HG03342 (cell line): ENCODE results near the gene MMEL1.
"Not testable (repeated sequence)": the region's sequence is repeated elsewhere in the genome, so short reads cannot be mapped to it uniquely, and the experiment has no call there.

Experiments used
- ATAC-seq: cut with Tn5 transposase; IDR thresholded peaks from one replicate; pipeline ENCODE4 v1.9.1; 2021; ENCODE audit warnings: mild to moderate bottlenecking, moderate library complexity; ENCODE audit not compliant: unreplicated experiment

The MMEL1 gene, protein sequence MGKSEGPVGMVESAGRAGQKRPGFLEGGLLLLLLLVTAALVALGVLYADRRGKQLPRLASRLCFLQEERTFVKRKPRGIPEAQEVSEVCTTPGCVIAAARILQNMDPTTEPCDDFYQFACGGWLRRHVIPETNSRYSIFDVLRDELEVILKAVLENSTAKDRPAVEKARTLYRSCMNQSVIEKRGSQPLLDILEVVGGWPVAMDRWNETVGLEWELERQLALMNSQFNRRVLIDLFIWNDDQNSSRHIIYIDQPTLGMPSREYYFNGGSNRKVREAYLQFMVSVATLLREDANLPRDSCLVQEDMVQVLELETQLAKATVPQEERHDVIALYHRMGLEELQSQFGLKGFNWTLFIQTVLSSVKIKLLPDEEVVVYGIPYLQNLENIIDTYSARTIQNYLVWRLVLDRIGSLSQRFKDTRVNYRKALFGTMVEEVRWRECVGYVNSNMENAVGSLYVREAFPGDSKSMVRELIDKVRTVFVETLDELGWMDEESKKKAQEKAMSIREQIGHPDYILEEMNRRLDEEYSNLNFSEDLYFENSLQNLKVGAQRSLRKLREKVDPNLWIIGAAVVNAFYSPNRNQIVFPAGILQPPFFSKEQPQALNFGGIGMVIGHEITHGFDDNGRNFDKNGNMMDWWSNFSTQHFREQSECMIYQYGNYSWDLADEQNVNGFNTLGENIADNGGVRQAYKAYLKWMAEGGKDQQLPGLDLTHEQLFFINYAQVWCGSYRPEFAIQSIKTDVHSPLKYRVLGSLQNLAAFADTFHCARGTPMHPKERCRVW

DNA sequence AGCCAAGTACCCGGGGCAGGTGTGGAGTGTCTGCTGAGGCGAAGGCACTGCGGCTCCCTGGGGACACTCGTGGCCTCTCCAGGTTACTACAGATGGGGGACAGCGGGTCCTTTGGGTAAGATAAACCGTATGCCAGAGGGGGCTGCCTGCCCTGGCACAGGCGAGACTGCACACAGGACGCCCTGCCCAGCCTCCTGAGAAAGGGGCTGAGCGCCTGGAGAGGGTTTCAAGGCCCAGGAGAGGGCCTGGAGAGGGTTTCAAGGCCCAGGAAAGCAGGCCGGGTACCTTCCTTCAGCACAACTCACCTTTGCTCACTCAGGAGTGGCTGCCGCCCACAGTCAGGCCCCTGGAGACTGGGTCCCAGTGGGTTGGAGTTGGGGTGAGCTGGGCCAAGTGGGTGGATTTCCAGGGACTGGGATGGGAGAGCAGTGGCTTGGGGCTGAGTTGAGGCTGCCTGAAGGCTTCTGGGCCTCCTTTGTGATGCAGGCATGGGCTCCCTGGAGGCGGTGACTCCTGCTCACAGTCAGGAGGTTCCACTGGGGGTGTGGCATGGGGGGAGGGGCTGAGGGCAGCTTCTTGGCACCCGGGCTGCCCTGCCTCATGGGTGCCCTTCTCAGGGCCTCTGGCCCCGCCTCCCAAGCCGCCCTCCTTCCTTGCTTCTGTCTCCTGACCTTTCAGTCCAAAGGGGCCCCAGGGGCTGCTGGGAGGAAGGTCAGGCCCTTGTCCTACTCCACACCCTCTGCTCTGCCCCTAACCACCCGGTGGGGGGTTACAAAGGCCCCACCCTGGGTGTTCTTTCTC is at the start of gene MMEL1:
Gene MMEL1, minus strand, starts transcription at position 456 of the 801 bp plus-strand sequence. CDS start 3,532 bp downstream, outside the sequence.
- no peak for ATAC-seq

DNA sequence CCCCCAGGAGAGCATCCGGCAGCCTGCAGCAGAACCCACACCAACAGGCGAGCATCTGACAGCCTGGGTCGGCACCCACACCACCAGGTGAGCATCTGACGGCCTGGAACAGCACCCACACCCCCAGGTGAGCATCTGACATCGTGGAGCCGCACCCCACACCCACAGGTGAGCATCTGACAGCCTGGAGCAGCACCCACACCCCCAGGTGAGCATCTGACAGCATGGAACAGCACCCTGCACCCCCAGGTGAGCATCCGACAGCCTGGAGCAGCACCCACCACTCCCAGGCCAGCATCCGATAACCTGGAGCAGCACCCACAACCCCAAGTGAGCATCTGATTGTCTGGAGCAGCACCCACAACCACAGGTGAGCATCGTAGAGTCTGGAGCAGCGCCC is 43.9 kb upstream of the MMEL1 start:
- ATAC-seq = not testable (repeated sequence)

DNA sequence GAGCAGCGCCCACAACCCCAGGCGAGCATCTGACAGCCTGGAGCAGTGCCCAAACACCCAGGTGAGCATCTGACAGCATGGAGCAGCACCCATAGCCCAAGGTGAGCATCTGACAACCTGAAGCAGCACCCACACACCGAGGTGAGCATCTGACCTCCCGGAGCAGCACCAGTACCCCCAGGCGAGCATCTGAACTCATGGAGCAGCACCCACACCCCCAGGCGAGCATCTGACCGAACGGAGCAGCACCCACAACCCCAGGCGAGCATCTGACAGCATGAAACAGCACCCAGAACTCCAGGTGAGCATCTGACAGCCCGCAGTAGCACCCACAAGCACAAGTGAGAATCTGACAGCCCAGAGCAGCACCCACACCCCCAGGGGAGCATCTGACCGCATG is 38.8 kb upstream of the MMEL1 start:
- ATAC-seq = not testable (repeated sequence)

DNA sequence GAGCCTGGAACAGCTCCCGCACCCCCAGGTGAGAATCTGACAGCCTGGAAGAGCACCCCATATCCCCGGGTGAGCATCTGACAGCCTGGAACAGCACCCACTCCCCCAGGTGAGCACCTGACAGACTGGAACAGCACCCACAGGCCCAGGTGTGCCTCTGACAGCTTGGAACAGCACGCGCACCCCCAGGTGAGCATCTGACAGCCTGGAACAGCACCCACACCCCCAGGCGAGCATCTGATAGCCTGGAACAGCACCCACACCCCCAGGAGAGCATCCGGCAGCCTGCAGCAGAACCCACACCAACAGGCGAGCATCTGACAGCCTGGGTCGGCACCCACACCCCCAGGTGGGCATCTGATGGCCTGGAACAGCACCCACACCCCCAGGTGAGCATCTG is 27.0 kb upstream of the MMEL1 start:
- ATAC-seq = not testable (repeated sequence)

DNA sequence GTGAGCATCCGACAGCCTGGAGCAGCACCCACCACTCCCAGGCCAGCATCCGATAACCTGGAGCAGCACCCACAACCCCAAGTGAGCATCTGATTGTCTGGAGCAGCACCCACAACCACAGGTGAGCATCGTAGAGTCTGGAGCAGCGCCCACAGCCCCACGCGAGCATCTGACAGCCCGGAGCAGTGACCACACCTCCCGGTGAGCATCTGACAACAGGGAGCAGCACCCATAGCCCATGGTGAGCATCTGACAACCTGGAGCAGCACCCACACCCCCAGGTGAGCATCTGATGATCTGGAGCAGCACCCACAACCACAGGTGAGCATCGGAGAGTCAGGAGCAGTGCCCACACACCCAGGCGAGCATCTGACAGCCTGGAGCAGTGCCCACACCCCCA is 25.1 kb upstream of the MMEL1 start:
- not testable (repeated sequence) for ATAC-seq

DNA sequence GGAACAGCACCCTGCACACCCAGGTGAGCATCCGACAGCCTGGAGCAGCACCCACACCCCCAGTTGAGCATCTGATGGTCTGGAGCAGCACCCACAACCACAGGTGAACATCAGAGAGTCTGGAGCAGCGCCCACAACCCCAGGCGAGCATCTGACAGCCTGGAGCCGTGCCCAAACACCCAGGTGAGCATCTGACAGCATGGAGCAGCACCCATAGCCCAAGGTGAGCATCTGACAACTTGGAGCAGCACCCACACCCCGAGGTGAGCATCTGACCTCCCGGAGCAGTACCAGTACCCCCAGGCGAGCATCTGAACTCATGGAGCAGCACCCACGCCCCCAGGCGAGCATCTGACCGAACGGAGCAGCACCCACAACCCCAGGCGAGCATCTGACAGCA is 24.3 kb upstream of the MMEL1 start:
- not testable (repeated sequence) for ATAC-seq

DNA sequence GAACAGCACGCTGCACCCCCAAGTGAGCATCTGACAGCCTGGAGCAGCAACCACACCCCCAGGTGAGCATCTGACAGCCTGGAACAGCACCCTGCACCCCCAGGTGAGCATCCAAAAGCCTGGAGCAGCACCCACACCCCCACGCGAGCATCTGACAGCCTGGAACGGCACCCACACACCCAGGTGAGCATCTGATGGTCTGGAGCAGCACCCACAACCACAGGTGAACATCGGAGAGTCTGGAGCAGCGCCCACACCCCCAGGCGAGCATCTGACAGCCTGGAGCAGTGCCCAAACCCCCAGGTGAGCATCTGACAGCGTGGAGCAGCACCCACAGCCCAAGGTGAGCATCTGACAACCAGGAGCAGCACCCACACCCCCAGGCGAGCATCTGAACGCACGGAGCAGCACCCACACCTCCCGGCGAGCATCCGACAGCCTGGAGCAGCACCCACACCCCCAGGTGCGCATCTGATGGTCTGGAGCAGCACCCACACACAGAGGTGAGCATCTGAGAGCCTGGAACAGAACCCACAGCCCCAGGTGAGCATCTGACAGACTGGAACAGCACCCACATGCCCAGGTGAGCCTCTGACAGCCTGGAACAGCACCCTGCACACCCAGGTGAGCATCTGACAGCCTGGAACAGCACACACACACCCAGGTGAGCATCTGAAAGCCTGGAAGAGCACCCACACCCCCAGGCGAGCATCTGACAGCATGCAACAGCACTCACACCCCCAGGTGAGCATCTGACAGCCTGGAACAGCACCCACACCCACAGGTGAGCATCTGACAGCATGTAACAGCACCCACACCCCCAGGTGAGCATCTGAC is 23.0 kb upstream of the MMEL1 start:
- not testable (repeated sequence) for ATAC-seq

DNA sequence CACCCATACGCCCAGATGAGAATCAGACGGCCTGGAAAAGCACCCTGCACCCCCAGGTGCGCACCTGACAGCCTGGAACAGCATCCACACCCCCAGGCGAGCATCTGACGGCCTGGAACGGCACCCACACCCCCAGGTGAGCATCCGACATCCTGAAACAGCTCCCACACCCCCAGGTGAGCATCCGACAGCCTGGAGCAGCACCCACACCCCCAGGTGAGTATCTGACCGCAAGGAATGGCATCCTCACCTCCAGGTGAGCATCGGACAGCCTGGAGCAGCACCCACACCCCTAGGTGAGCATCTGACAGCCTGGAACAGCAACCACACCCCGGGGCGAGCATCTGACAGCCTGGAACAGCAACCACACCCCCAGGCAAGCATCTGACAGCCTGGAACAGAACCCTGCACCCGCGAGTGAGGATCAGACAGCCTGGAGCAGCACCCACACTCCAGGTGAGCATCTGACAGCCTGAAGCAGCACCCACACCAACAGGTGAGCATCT is 21.7 kb upstream of the MMEL1 start:
- ATAC-seq = not testable (repeated sequence)

DNA sequence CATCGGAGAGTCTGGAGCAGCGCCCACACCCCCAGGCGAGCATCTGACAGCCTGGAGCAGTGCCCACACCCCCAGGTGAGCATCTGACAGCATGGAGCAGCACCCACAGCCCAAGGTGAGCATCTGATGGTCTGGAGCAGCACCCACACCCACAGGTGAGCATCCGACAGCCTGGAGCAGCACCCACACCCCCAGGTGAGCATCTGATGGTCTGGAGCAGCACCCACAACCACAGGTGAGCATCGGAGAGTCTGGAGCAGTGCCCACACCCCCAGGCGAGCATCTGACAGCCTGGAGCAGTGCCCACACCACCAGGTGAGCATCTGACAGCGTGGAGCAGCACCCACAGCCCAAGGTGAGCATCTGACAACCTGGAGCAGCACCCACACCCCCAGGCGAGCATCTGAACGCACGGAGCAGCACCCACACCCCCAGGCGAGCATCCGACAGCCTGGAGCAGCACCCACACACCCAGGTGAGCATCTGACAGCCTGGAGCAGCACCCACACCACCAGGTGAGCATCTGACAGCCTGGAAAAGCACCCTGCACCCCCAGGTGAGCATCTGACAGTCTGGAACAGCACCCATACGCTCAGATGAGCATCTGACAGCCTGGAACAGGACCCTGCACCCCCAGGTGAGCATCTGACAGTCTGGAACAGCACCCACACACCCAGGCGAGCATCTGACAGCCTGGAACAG is 21.1 kb upstream of the MMEL1 start:
- ATAC-seq = not testable (repeated sequence)

DNA sequence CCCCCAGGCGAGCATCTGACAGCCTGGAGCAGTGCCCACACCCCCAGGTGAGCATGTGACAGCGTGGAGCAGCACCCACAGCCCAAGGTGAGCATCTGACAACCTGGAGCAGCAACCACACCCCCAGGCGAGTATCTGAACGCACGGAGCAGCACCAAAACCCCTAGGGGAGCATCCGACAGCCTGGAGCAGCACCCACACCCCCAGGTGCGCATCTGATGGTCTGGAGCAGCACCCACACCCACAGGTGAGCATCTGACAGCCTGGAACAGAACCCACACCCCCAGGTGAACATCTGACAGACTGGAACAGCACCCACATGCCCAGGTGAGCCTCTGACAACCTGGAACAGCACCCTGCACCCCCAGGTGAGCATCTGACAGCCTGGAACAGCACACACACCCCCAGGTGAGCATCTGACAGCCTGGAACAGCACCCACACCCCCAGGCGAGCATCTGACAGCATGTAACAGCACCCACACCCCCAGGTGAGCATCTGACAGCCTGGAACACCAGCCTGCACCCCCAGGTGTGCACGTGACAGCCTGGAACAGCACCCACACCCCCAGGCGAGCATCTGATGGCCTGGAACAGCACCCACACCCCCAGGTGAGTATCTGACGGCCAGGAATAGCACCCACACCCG is 20.2 kb upstream of the MMEL1 start:
- not testable (repeated sequence) for ATAC-seq

DNA sequence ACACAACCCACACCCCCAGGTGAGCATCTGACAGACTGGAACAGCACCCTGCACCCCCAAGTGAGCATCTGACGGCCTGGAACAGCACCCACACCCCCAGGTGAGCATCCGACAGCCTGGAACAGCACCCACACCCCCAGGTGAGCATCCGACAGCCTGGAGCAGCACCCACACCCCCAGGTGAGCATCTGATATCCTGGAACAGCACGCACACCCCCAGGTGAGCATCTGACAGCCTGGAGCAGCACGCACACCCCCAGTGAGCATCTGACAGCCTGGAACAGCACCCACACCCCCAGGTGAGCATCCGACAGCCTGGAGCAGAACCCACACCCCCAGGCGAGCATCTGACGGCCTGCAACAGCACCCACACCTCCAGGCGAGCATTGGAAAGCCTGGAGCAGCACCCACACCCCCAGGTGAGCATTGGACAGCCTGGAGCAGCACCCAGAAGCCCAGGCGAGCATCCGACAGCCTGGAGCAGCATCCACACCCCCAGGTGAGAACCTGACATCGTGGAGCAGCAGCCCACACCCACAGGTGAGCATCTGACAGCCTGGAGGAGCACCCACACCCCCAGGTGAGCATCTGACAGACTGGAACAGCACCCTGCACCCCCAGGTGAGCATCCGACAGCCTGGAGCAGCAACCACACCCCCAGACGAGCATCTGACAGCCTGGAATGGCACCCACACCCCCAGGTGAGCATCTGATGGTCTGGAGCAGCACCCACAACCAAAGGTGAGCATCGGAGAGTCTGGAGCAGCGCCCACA is 19.5 kb upstream of the MMEL1 start:
- not testable (repeated sequence) for ATAC-seq

DNA sequence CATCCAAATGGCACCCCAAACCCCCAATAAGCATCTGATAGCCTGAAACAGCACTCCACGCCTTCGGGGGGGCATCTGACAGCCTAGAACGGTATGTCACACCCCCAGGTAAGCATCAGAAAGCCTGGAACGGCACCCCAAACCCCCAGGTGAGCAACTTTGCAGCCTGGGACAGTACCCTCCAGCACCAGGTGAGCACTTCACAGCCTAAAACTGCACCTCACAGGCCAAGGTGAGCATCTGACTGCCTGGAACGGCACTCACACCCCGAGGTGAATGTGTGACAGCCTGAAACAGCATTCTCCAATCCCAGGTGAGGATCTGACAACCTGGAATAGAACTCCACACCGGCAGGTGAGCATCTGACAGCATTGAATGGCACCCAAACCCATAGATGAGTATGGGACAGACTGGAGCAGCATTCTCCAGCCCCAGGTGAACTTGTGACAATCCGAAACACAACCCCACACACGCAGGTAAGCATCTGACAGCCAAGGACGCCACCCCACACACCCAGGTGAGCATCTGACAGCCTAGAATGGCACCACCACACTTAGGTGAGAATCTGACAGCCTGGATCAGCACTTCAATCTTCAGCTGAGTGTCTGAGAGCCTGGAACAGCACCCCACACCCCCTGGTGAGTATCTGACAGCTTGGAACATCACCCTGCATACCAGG is 18.3 kb upstream of the MMEL1 start:
- no peak for ATAC-seq

DNA sequence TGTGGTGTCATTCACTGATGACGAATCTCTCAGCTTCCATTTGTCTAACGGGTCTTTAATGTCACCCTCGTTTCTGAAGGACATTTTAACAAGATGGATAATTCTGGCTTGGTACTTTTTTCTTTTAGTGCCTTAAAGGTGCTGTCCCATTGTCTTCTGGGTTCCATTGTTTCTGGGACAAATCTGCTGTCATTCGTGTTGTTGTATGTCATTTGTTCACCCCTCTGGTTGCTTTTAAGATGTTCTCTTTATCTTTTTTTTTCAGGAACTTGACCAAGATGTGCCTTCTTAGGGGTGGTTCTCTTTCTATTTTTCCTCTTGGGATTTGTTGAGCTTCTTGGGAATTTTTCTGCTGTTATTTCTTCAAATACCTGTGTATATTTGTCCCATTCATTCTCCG is 14.0 kb upstream of the MMEL1 start:
- no peak for ATAC-seq

DNA sequence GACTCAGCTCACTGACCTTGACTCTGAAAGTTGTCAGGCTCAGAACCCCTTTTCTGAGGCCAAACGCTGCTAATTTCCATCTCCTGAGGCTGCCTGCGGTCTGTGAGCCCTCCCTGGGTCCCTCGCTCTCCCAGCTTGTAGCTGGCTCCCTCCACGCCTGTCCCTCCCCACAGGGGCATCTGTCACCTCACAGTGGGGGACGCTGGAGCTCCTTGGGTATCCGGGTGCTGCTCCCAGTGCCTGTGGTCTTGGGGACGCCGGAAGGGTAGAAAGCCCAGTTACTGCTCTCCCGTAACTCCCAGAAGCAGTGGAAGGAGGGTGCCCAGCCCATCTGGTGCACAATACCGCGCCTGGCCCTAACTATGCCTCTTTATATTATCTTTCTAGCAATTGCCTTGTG is 13.0 kb upstream of the MMEL1 start:
- no peak for ATAC-seq

DNA sequence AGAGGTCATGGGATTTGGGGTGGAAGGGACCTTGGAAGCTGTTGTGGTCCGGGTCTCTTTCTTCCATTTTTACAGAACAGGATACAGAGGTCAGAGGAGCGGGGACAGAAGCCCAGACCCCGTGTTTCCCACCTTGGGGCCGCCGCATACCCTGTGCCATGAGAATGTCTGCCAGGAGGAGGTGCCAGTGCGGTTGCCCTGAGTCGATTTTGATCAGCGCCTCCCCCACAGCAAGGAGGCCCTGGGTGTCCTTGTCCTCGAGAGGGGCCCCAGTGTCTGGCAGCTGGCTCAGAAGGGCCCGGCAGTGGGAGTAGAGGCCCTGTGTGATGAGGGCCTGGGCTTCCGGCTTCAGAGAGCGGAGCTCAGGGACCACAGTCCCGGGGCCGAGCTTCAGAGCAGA is 12.3 kb upstream of the MMEL1 start:
- no peak for ATAC-seq

DNA sequence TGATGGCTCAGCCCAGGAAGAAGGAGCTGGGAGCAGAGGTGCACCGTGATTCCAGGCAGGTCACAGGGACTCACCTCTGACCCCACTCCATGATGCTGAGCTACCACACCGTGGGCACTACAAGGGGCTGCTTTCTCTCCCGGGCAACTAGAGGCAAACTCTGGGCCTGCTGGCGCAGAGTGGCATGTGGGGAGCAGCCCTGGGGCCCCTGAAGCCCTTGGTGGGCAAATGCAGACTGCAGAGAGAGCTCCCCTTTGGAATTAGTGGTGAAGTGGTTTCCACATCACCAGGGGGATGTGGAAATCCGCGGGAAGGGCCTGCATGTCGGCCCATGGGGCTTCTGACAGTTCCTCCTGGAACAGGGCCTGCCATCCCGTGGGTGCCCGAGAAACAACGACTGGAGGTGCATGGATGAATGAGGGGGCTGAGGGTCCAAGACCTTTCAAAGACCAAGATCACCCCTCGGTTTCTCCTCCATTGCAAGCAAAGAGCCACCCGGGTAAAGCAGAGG is 11.8 kb upstream of the MMEL1 start:
- ATAC-seq = no peak

DNA sequence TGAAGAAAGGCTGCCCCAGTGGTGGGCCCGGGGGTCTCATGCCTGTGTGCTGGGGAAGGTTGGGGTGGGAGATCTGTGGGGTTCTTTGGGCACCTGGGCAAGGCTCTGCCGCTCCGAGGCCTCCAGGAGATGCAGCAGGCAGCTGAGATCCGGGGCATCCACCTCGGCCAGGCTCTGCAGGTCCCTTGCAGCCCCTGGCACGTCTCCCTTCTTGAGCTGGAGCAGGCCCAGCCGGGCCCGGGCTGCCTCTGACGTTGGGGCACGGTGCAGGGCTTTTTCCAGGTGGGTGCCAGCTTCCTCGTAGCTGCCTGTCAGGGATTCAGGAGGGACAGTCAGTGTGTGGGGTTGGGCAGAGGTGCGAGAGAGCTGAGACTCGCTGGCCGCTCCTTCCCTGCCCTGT is 11.4 kb upstream of the MMEL1 start:
- no peak for ATAC-seq
